GM12892 (cell line): ENCODE measurements around the gene MAP3K19.

Experiments
- POLR2A ChIP-seq: IDR thresholded peaks from 2 replicates; pipeline ENCODE4 v1.6.1; 2011; ENCODE audit warnings: low read depth, low read length, control low read depth
- POLR2AphosphoS5 ChIP-seq: IDR thresholded peaks from 2 replicates; pipeline ENCODE4 v1.6.1; 2011; ENCODE audit warnings: low read depth, low read length, control low read depth
- TAF1 ChIP-seq: IDR thresholded peaks from 2 replicates; pipeline ENCODE4 v1.6.1; 2011; ENCODE audit warnings: low read depth, mild to moderate bottlenecking, control low read depth, low read length, borderline replicate concordance

- no peak for TF ChIP-seq POLR2A
- TF ChIP-seq POLR2AphosphoS5, result no peak
- no peak for TF ChIP-seq TAF1
Observed at GRCh38 chr2:135037831-135038230, 9.4 kb downstream of the MAP3K19 start.
